Skeletal muscle satellite cell (primary cell): ENCODE measurements around the gene B4GALT4.

Experiments
- H3K27me3 ChIP-seq: 2 replicates; pipeline ENCODE4 v1.7.0; 2013; ENCODE audit warnings: low read length; ENCODE audit not compliant: control insufficient read depth, insufficient read depth
- H3K36me3 ChIP-seq: 2 replicates; pipeline ENCODE4 v1.7.0; 2013; ENCODE audit warnings: mild to moderate bottlenecking, control low read depth, low read length; ENCODE audit not compliant: insufficient read depth
- H3K4me1 ChIP-seq: 2 replicates; pipeline ENCODE4 v1.7.0; 2013; ENCODE audit warnings: low read length; ENCODE audit not compliant: control insufficient read depth, insufficient read depth
- H3K4me2 ChIP-seq: 2 replicates; pipeline ENCODE4 v1.7.0; 2013; ENCODE audit warnings: mild to moderate bottlenecking, low read length
- H3K4me3 ChIP-seq: 2 replicates; pipeline ENCODE4 v1.7.0; 2013; ENCODE audit warnings: low read length
- H3K9ac ChIP-seq: 2 replicates; pipeline ENCODE4 v1.7.0; 2013; ENCODE audit warnings: mild to moderate bottlenecking, low read depth, low read length, moderate library complexity
- H3K9me3 ChIP-seq: replicated peaks from 2 replicates; pipeline ENCODE4 v1.7.0; 2013; ENCODE audit warnings: mild to moderate bottlenecking, control low read depth, low read length

B4GALT4 gene

DNA sequence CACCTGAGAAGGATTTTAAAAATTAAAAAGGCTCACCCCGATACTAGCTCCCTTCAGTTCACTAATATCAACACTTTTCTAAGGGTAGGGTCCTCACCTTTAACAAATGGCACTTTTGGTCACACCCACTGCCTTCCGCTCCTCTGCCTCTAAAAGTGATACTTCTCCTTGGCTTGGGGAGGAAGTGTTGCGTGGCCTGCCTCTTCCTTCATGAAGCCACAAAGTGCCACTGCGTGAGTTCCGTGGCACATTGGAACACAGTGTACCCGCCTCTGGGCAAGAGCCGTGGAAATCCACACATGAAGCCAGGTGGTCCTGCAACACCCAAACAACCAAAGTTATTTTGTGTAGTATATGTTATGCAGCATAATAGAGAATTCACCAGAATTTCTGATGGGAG lies 3.9 kb downstream of the B4GALT4 start:
- peaks cover 41% of the 10 kb centered on the region for H3K4me1 ChIP-seq
- peaks cover 18% of the 10 kb centered on the region for H3K36me3 ChIP-seq
- H3K4me2 ChIP-seq: no peak overlapping the region
- H3K4me3 ChIP-seq: no peak overlapping the region
- H3K9me3 ChIP-seq: no peaks in the 10 kb centered on the region
- no peak overlapping the region for H3K9ac ChIP-seq
- H3K27me3 ChIP-seq: no peaks in the 10 kb centered on the region

DNA sequence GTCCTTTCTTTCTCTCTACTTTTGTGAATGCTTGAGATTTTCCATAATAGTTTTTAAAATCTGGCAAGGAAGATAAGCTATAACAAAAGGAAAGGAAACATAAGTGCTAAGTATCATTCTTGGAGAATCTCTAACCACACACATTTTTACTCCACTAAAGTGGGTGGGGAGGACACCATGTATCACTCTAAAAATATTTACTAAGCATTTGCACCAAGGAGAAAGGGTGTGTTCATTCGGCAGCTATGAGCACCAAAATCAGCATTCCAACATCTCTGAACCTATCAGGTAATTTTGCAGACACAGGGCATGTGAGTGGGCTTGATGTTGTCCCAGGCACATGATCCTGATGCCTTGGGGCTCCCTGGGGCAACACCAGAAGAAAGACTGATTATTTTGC lies 5.5 kb downstream of the B4GALT4 start:
- Histone ChIP-seq H3K4me2 (peak overlapping the region; percentile 60), H3K9me3 (no peaks in the 10 kb centered on the region)

DNA sequence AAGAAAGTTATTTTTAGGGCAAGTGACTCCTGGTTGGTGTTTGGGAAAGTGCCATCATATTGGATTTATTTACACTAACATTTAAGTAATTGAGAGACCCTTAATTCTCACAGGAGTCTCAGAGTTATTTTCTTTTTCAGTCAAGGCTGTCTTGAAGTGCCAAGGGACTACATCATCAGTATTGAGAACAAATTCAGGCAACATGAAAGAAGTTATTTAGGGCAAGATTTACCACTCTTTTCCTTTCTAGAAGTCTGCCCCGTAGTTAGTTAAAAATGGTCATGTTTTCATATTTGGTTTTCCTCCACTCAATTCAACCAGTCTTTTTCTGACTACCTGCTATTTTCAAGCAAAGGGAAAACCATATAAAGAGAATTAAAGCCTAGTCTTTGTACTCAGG lies 6.1 kb downstream of the B4GALT4 start:
- no peaks in the 10 kb centered on the region for H3K27me3 ChIP-seq
- peaks cover 32% of the 10 kb centered on the region for H3K4me1 ChIP-seq
- H3K4me3 ChIP-seq: no peak overlapping the region
- H3K9me3 ChIP-seq: no peaks in the 10 kb centered on the region
- H3K36me3 ChIP-seq: peaks cover 33% of the 10 kb centered on the region
- peak overlapping the region; percentile 69 for H3K9ac ChIP-seq
- H3K4me2 ChIP-seq: peak overlapping the region; percentile 60

More for the DNA sequence above, 5.5 kb downstream of the B4GALT4 start:
- H3K27me3 ChIP-seq: no peaks in the 10 kb centered on the region
- H3K4me3 ChIP-seq: no peak overlapping the region
- peaks cover 36% of the 10 kb centered on the region for H3K4me1 ChIP-seq
- peak overlapping the region; percentile 69 for H3K9ac ChIP-seq
- H3K36me3 ChIP-seq: peaks cover 27% of the 10 kb centered on the region

DNA sequence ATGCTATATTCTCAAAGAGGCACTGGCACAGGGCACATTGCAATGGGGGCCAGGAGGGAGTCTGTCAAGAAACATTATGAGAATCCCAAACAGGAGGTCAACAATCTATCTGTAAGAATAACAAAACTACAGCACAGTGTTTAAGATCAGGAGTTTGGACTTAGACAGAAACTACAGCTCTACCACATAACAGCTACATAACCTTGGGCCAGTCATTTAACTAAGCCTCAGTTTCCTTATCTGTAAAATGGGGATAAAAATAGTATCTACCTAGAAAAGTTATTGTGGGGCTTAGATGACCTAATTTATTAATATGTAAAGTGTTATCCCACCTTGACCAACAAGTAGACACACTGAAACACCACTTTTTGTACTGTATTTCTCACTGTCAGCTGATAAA lies 9.9 kb downstream of the B4GALT4 start:
- no peak overlapping the region for H3K4me2 ChIP-seq
- H3K4me3 ChIP-seq: no peak overlapping the region
- H3K9me3 ChIP-seq: no peaks in the 10 kb centered on the region
- peaks cover 47% of the 10 kb centered on the region for H3K36me3 ChIP-seq
- peaks cover 21% of the 10 kb centered on the region for H3K4me1 ChIP-seq
- H3K27me3 ChIP-seq: no peaks in the 10 kb centered on the region
- no peak overlapping the region for H3K9ac ChIP-seq

DNA sequence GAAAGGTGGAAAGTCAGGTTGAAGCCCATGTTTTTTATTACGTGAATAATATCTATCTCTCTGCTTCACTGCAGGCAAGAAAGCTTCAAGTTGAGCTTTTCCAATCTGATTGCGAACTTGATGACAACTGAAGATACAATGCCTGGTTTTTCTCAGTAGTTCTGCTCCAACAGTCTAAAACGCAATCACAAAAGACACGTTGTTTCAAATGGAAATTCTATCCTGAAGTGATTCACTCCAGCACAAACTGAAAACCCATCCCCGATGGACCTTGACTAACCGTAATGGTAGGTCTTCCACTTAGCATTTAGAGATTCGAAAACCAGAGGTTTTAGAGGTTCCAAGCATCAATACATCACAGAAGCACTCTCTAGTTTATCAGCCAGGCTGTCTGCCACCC lies 10.6 kb downstream of the B4GALT4 start:
- Histone ChIP-seq H3K9me3 (no peaks in the 10 kb centered on the region), H3K4me1 (peaks cover 15% of the 10 kb centered on the region), H3K4me3 (no peak overlapping the region), H3K36me3 (peaks cover 48% of the 10 kb centered on the region), H3K9ac (no peak overlapping the region), H3K27me3 (no peaks in the 10 kb centered on the region), H3K4me2 (no peak overlapping the region)

DNA sequence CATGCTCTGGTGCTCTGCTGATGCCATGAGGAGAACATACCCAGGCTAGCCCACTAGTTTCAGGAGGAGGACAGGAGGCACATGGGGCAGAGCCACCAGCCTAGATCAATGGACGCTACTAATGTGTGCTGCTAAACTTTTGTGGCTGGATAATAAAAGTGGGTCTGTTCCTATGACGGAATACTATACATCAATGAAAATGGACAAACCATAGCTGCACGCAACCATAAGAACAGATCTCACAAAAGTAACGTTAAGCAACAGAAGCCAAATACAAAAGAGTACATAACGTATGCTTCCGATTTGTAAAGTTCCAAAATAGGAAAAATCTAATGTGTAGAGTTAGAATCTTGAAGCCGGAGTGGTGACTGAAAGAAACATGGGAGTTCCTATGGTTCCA lies 11.5 kb downstream of the B4GALT4 start:
- Histone ChIP-seq H3K4me3 (no peak overlapping the region), H3K9me3 (no peaks in the 10 kb centered on the region), H3K4me2 (no peak overlapping the region), H3K27me3 (no peaks in the 10 kb centered on the region), H3K4me1 (peaks cover 6% of the 10 kb centered on the region), H3K36me3 (peaks cover 48% of the 10 kb centered on the region), H3K9ac (no peak overlapping the region)

DNA sequence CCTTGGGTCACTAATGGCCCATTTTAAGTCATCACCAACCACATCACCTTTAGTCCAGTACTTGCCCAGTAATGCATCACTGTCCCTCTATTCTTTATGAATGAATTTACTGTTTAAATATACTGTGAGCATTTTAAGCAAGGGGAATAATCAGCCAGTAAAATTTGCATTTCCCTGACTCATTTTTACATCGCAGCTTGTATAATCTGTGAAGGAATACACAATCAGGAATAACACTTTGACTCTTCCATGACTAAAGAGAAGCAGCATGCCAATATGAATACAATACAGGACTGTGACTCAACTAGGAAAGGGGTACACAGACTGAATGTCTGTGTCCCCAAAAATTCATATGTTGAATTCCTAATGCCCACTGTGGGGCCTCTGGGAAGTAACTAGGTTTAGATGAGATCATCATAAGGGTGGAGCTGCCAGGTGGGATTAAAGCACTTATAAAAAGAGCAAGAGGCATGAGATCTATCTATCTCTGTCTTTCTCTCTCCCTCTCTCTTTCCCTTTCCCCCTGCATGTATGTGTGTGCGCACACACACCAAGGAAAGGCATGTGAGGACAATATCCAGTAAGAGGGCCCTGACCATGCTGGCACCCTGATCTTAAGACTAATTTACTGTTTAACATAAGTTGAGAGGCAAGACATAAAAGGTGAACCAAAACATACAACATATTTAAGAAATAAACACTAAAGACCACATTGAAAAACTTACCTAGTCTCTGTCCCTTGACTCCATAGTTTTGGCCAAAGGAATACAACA lies 12.1 kb downstream of the B4GALT4 start:
- peaks cover 1% of the 10 kb centered on the region for H3K4me1 ChIP-seq
- no peaks in the 10 kb centered on the region for H3K9me3 ChIP-seq
- H3K36me3 ChIP-seq: peaks cover 51% of the 10 kb centered on the region
- H3K4me2 ChIP-seq: no peak overlapping the region
- H3K4me3 ChIP-seq: no peak overlapping the region
- H3K9ac ChIP-seq: no peak overlapping the region
- H3K27me3 ChIP-seq: no peaks in the 10 kb centered on the region

DNA sequence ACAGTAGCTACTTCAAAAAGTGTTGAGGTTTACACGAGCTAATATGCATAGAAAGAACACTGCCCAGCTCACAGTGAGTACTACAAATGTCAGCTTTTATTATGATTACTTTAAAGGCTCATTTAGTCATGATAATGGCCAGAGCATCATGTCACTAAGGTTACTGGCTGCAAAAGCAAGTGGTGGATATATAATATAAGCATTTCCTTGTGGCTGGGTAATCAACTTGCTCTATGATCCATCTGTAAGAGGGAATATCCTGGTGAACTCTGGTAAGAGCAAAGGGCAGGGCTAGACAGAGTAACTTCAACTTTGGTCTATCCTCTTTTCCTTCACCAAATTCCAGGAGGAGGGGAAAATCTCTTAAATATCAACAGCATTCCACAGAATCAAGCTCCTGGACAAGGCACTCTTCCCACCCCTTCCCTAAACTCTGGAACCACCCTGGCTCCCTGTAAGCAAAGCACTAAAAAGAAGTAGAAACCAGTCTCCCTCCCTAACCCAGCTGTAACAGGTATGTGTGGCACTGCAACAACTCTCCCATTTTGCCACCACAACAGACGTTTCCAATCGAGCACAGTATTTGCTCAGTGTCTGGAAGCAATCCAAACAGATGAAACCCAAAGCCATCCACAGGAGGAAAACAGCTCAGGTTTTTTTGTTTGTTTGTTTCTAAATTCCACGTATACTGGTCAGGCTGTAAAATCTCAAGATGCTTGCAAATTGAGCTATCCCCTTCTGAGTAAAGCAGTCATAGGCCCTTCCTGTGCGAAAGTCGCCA lies 13.4 kb downstream of the B4GALT4 start:
- no peak overlapping the region for H3K4me2 ChIP-seq
- H3K4me3 ChIP-seq: no peak overlapping the region
- no peaks in the 10 kb centered on the region for H3K4me1 ChIP-seq
- H3K9me3 ChIP-seq: no peaks in the 10 kb centered on the region
- no peaks in the 10 kb centered on the region for H3K27me3 ChIP-seq
- H3K36me3 ChIP-seq: peaks cover 57% of the 10 kb centered on the region
- no peak overlapping the region for H3K9ac ChIP-seq

DNA sequence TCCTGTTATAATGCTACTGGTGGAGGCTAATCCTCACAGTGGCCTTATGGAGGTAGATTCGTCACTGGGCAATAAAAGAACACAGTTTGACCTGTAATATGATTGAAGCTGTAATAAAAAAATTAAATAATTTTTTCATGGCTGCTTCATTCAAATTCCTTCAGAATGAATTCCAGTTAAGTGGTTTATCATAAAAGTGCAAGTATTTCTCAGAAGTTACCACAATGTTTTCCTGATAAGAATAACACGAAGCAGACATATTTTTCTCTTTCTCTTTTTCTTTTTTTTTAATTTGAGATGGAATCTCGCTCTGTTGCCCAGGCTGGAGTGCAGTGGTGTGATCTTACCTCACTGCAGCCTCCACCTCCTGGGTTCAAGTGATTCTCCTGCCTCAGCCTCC lies 15.6 kb downstream of the B4GALT4 start:
- Histone ChIP-seq H3K4me2 (no peak overlapping the region), H3K36me3 (peaks cover 59% of the 10 kb centered on the region), H3K4me3 (no peak overlapping the region), H3K9me3 (no peaks in the 10 kb centered on the region), H3K4me1 (no peaks in the 10 kb centered on the region), H3K27me3 (no peaks in the 10 kb centered on the region), H3K9ac (no peak overlapping the region)

DNA sequence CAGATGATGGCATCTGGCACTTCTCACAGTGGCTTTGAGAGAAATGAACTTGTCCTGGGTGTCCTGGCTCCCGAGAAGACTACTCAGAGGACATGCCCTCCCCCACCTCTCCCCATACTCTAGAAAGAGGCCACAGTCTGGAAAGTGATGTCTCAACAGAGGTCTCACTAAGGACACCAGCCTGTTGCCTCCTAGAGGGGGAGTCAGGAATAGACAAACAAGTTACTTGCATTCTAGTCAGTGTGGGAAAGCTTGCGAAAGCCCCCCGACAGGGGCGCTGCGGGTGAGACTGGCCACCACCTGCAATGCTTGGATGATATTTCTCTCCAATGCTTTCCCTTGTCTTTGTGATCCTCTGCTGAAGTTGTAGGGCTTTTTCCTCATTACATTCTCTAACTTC lies 17.2 kb downstream of the B4GALT4 start:
- Histone ChIP-seq H3K9me3 (no peaks in the 10 kb centered on the region), H3K4me1 (no peaks in the 10 kb centered on the region), H3K36me3 (peaks cover 58% of the 10 kb centered on the region), H3K4me3 (no peak overlapping the region), H3K27me3 (no peaks in the 10 kb centered on the region), H3K9ac (no peak overlapping the region), H3K4me2 (no peak overlapping the region)

DNA sequence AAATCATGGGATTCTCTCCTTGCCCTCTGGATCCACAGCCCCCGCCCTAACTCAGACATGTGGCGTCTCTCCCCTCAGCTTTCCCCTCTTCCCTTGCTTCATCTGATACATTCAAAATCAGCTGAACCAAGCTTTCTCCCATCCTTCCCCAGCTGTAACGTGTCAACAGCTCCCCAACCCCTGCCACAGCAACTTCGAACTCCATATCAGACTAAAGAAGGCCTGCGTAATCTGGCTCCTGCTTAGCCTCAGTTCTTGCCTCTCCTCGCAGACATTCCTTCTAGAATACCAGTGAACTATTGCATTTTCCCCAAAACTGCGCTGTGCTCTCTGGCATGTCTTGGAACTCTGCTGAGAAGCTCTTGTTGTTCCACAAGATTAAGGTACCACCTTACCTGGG lies 18.3 kb downstream of the B4GALT4 start:
- H3K4me2 ChIP-seq: no peak overlapping the region
- H3K9ac ChIP-seq: no peak overlapping the region
- H3K4me3 ChIP-seq: no peak overlapping the region
- H3K4me1 ChIP-seq: no peaks in the 10 kb centered on the region
- H3K36me3 ChIP-seq: peaks cover 63% of the 10 kb centered on the region
- H3K27me3 ChIP-seq: no peaks in the 10 kb centered on the region
- H3K9me3 ChIP-seq: no peaks in the 10 kb centered on the region
